Subcutaneous abdominal adipose tissue (tissue), 5 donors: ENCODE data around the gene ERICH2.
"Not testable (repeated sequence)": the region's sequence is repeated elsewhere in the genome, so short reads cannot be mapped to it uniquely, and the experiment has no call there.

Source experiments
- H3K27ac ChIP-seq: one replicate; pipeline ENCODE4 v1.7.0; 2013; ENCODE audit warnings: low read depth, mild to moderate bottlenecking, inconsistent platforms, low read length, moderate library complexity
- H3K27me3 ChIP-seq, 5 donors: one replicate each; pipeline ENCODE4 v1.7.0; 2013; ENCODE audit warnings: low read length in 5 of 5, inconsistent platforms in 1 of 5; ENCODE audit not compliant: control insufficient read depth in 5 of 5, insufficient read depth in 4 of 5
- H3K36me3 ChIP-seq, 5 donors: one replicate each; pipeline ENCODE4 v1.7.0; 2013; ENCODE audit warnings: low read length in 5 of 5; ENCODE audit not compliant: control insufficient read depth in 5 of 5, insufficient read depth in 5 of 5
- H3K4me1 ChIP-seq, 5 donors: one replicate each; pipeline ENCODE4 v1.7.0; 2013; ENCODE audit warnings: low read length in 5 of 5, mild to moderate bottlenecking in 3 of 5, moderate library complexity in 1 of 5; ENCODE audit not compliant: control insufficient read depth in 5 of 5, insufficient read depth in 5 of 5
- H3K4me3 ChIP-seq, 5 donors: one replicate each; pipeline ENCODE4 v1.7.0; 2013; ENCODE audit warnings: low read length in 5 of 5, low read depth in 1 of 5
- H3K9ac ChIP-seq, 5 donors: one replicate each; pipeline ENCODE4 v1.7.0; 2013; ENCODE audit warnings: low read length in 5 of 5, mild to moderate bottlenecking in 4 of 5, moderate library complexity in 3 of 5
- H3K9me3 ChIP-seq, 5 donors: one replicate each; pipeline ENCODE4 v1.7.0; 2013; ENCODE audit warnings: low read length in 5 of 5; ENCODE audit not compliant: control insufficient read depth in 5 of 5
- donor health status: healthy.
- donor health status: healthy.
- donor health status: healthy.
- donor health status: healthy.
- donor health status: healthy.

ERICH2 gene

DNA sequence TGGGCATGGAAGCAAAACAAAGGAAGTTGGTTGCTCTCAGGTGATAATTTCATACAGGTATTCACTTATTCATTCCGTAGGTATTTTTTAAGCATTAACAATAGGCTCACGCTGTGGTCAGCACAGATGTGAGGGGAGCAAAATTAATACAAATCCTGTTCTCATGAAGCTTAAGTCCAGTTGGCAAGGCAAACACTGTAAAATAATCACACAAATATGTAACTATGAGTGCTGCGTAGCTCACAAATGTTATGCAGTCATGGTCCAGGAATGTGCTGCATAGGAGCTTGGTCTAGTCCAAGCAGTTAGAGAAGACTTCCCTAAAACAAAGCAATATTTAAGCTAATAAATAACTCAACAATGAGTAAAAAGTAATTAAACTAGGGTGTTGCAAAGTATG, 31.1 kb upstream of the ERICH2 start:
- Histone ChIP-seq H3K27me3 (no peaks in the 10 kb centered on the region), H3K9ac (no peak overlapping the region), H3K36me3 (no peaks in the 10 kb centered on the region), H3K4me1 (peaks cover 0 to 4% (median under 1%) of the 10 kb centered on the region in 5 donors), H3K27ac (no peak overlapping the region), H3K4me3 (no peak overlapping the region), H3K9me3 (no peaks in the 10 kb centered on the region)

DNA sequence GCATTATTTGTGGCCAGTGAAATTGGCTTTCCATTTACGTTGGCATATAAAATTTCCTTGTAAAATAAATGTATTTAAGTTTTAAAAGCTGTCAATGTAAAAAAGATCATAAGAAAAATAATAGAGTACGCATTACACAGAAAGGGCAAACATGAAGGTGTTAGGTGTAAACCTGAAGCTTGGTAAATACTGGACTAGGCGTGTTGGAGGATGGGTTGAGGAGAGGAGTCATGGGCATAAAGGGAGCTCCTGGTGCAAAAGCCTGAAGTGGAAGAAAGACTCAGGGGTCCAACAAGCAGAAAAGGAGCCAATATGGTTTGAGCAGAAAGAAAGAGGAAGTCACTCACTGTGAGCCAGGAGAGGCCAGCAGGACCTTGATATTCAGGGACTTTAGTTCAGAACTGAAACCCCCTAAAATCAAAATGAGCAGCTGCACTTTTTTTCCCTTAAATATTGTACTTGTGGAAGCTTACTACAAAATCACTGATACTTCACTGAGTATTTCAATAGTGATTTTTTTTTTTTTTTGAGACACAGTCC, 30.6 kb upstream of the ERICH2 start:
- H3K9ac ChIP-seq, result no peak overlapping the region
- H3K27ac ChIP-seq, result no peak overlapping the region
- no peak overlapping the region for H3K4me3 ChIP-seq
- H3K4me1 ChIP-seq, result peaks cover 0 to 9% (median 6%) of the 10 kb centered on the region in 5 donors
- no peaks in the 10 kb centered on the region for H3K27me3 ChIP-seq
- H3K9me3 ChIP-seq, result no peaks in the 10 kb centered on the region
- H3K36me3 ChIP-seq, result no peaks in the 10 kb centered on the region

- Histone ChIP-seq H3K36me3 (no peaks in the 10 kb centered on the region), H3K9me3 (no peaks in the 10 kb centered on the region), H3K9ac (no peak overlapping the region), H3K27ac (no peak overlapping the region), H3K27me3 (no peaks in the 10 kb centered on the region), H3K4me3 (no peak overlapping the region), H3K4me1 (peaks cover 0 to 14% (median 8%) of the 10 kb centered on the region in 5 donors)
Observed at GRCh38 chr2:170740660-170741059, 29.5 kb upstream of the ERICH2 start.

GRCh38 chr2:170742000-170742399, 28.2 kb upstream of the ERICH2 start:
- Histone ChIP-seq H3K4me3 (no peak overlapping the region), H3K27me3 (no peaks in the 10 kb centered on the region), H3K9me3 (no peaks in the 10 kb centered on the region), H3K9ac (no peak overlapping the region), H3K27ac (no peak overlapping the region), H3K36me3 (no peaks in the 10 kb centered on the region), H3K4me1 (peaks cover 0 to 14% (median 8%) of the 10 kb centered on the region in 5 donors)

DNA sequence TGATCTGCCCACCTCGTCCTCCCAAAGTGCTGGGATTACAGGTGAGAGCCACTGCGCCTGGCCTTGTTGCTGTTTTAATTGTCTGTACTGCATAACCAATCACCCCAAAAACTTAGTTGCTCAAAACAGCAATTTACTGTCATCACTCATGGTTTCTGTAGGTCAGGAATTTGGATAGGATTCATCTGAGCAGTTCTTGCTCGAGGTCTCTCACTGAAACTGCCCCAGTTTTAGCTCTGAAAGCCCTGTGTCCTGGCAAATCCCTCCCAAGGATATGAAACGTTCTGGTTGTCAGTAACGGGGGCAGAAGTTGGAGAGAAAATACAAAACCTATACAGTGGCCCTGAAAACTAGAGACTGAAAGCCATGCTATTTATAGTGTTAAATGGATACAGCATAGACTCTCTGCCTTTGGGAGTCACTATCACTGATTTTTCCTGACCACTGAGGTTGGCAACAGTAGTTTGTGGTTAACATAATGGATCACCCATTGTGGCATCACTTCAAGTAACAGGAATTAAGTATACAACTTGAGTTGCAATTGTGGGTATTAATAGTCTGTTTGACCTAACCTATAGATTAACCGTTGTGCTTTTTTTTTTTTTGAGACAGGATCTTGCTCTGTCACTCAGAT, 27.2 kb upstream of the ERICH2 start:
- Histone ChIP-seq H3K9me3 (no peaks in the 10 kb centered on the region), H3K27ac (no peak overlapping the region), H3K27me3 (no peaks in the 10 kb centered on the region), H3K9ac (no peak overlapping the region), H3K4me1 (peaks cover 0 to 14% (median 8%) of the 10 kb centered on the region in 5 donors), H3K4me3 (no peak overlapping the region), H3K36me3 (no peaks in the 10 kb centered on the region)

DNA sequence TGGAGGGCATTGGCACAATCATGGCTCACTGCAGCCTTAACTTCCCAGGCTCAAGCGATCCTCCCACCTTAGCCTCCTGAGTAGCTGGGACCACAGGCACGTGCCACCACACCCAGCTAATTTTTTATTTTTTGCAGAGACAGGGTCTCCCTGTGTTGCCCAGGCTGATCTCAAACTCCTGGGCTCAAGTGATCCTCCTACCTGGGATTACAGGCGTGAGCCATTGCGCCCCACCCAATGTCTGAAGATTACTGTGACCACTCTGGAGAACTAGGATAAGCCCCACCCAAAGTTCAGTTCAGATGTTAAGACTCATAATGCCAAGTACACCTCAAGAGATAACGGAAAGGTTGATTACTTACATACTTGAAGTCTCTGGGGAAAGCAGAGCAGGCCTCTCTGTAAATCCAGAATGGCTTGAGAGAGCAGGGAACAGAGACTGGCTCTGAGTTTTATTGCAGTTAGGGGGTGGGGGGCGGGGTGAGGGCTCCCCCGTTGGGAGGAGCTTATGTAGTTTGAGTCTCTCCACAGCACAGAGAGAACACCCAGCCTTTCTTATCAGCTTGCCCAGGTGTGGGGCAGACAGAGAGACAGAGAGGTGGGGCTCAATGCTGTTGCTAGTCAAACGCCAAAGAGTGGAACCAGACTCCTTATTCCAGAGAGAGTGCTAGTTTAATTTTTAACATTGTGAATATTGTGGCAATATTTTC, 26.5 kb upstream of the ERICH2 start:
- Histone ChIP-seq H3K27ac (no peak overlapping the region), H3K4me3 (peak overlapping the region in 4 of 5 donors; percentile 20 to 64 (median 38)), H3K36me3 (no peaks in the 10 kb centered on the region), H3K4me1 (peaks cover 0 to 14% (median 8%) of the 10 kb centered on the region in 5 donors), H3K9ac (no peak overlapping the region), H3K27me3 (no peaks in the 10 kb centered on the region), H3K9me3 (no peaks in the 10 kb centered on the region)

DNA sequence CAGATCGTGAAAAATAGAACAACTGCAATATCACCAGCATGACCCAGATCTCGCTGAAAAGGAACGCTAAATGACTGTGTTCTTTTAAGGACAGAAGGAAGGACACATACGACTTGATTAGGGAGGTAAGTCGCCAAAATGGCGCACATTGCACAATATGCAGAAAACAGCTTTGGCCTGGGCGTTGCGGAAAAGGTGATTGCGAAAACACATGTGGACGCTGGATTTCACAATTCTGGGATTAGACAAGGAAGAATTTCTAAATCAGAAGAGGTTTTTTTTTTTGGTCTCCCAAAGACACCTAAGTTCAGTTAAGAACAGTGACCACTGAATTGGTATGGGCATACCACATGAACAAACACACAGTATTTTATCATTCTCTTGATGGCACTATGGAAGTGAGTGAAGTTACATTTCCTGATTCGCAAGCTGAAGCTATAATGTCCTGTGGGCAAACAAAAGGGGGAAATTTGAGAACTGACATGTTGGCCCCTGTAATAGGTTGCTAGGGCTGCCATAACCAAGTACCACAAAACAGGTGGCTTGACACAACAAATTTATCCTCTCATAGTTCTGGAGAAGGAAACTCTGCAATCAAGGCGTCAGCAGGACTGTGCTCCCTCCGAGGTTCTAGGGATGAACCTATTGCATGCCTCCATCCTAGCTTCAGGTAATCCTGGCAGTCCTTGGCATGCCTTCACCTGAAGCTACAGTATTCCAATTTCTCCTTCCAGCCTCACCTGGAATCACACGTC, 25.8 kb upstream of the ERICH2 start:
- Histone ChIP-seq H3K4me3 (peak overlapping the region in 4 of 5 donors; percentile 20 to 64 (median 38)), H3K9me3 (no peaks in the 10 kb centered on the region), H3K36me3 (no peaks in the 10 kb centered on the region), H3K27ac (no peak overlapping the region), H3K27me3 (no peaks in the 10 kb centered on the region), H3K9ac (no peak overlapping the region), H3K4me1 (peaks cover 0 to 11% (median 8%) of the 10 kb centered on the region in 5 donors)

- Histone ChIP-seq H3K9ac (no peak overlapping the region), H3K4me1 (peaks cover 0 to 11% (median 8%) of the 10 kb centered on the region in 5 donors), H3K27me3 (no peaks in the 10 kb centered on the region), H3K27ac (no peak overlapping the region), H3K9me3 (no peaks in the 10 kb centered on the region), H3K4me3 (no peak overlapping the region), H3K36me3 (no peaks in the 10 kb centered on the region)
Observed at GRCh38 chr2:170745305-170745704, 24.9 kb upstream of the ERICH2 start.

GRCh38 chr2:170747921-170748320, 22.3 kb upstream of the ERICH2 start:
- no peak overlapping the region for H3K4me3 ChIP-seq
- no peak overlapping the region for H3K27ac ChIP-seq
- H3K27me3 ChIP-seq, result no peaks in the 10 kb centered on the region
- H3K9ac ChIP-seq, result no peak overlapping the region
- no peaks in the 10 kb centered on the region for H3K9me3 ChIP-seq
- peaks cover 0 to 11% (median 8%) of the 10 kb centered on the region in 5 donors for H3K4me1 ChIP-seq
- no peaks in the 10 kb centered on the region for H3K36me3 ChIP-seq

- H3K4me3 ChIP-seq, H3K9me3 ChIP-seq, H3K36me3 ChIP-seq, H3K27me3 ChIP-seq, H3K9ac ChIP-seq, H3K27ac ChIP-seq, H3K4me1 ChIP-seq: not testable (repeated sequence)
Observed at GRCh38 chr2:170751555-170751954, 18.6 kb upstream of the ERICH2 start.
